ENCODE measurements around the gene PPFIA1. TPM values are rescaled to one million over a fixed set of nuclear protein-coding genes. Genes with fewer than 3 reads are reported as not detected.

The PPFIA1 gene
- total and polyA plus RNA-seq, 7 donors = 13.2 to 62.1 (median 43.4) TPM

GRCh38 chr11:70233962-70234361, 36.5 kb upstream of the PPFIA1 start:
- 93% methylated on average over 9 of the region's 9 CpGs for WGBS, 2 donors
- TF ChIP-seq EP300 (IDR thresholded peaks at IDR 0.05) = no peak
- TF ChIP-seq CTCF (IDR thresholded peaks at IDR 0.05) = no peak
- no peak for TF ChIP-seq POLR2AphosphoS5 (IDR thresholded peaks at IDR 0.05)
- no peak for TF ChIP-seq POLR2A (IDR thresholded peaks at IDR 0.05)
- no peaks in the 10 kb centered on the region for H3K9me3 ChIP-seq

GRCh38 chr11:70240337-70240736, 30.2 kb upstream of the PPFIA1 start:
- Histone ChIP-seq H3K27ac (no peak overlapping the region), H3K9me3 (no peaks in the 10 kb centered on the region), H3K27me3 (no peaks in the 10 kb centered on the region), H3K4me3 (no peak overlapping the region), H3K36me3 (no peaks in the 10 kb centered on the region), H3K4me1 (no peaks in the 10 kb centered on the region)
- TF ChIP-seq CTCF (IDR thresholded peaks at IDR 0.05) (no peak), EP300 (IDR thresholded peaks at IDR 0.05) (no peak), POLR2AphosphoS5 (IDR thresholded peaks at IDR 0.05) (no peak), POLR2A (IDR thresholded peaks at IDR 0.05) (no peak)
- no peak for DNase-seq
- intact Hi-C loops (cut with DNase I) = no loop called here
- 78% methylated on average over 16 of the region's 16 CpGs for WGBS, 2 donors

More at GRCh38 chr11:70233962-70234361, 36.5 kb upstream of the PPFIA1 start:
- intact Hi-C loops (cut with DNase I) = no loop called here
- H3K4me1 ChIP-seq = no peaks in the 10 kb centered on the region
- H3K4me3 ChIP-seq = no peak overlapping the region
- no peak for DNase-seq
- H3K27me3 ChIP-seq = no peaks in the 10 kb centered on the region
- H3K36me3 ChIP-seq = no peaks in the 10 kb centered on the region
- no peak overlapping the region for H3K27ac ChIP-seq

- no peaks in the 10 kb centered on the region for H3K27me3 ChIP-seq
- no peak for DNase-seq
- H3K9me3 ChIP-seq = no peaks in the 10 kb centered on the region
- intact Hi-C loops (cut with DNase I) = no loop called here
- H3K4me1 ChIP-seq = no peaks in the 10 kb centered on the region
- 80 to 85% methylated on average over 3 of the region's 3 CpGs for WGBS, 2 donors
- TF ChIP-seq POLR2AphosphoS5 (IDR thresholded peaks at IDR 0.05) = no peak
- TF ChIP-seq EP300 (IDR thresholded peaks at IDR 0.05) = no peak
- no peak for TF ChIP-seq POLR2A (IDR thresholded peaks at IDR 0.05)
- TF ChIP-seq CTCF (IDR thresholded peaks at IDR 0.05) = no peak
- H3K27ac ChIP-seq = no peak overlapping the region
- no peaks in the 10 kb centered on the region for H3K36me3 ChIP-seq
- no peak overlapping the region for H3K4me3 ChIP-seq
Measured at GRCh38 chr11:70241709-70242108, 28.8 kb upstream of the PPFIA1 start.

- intact Hi-C loops (cut with DNase I) = no loop called here
- no peak for DNase-seq
- WGBS, 2 donors = 84 to 85% methylated on average over 4 of the region's 4 CpGs
- Histone ChIP-seq H3K36me3 (no peaks in the 10 kb centered on the region), H3K27me3 (no peaks in the 10 kb centered on the region), H3K9me3 (no peaks in the 10 kb centered on the region), H3K27ac (no peak overlapping the region), H3K4me1 (no peaks in the 10 kb centered on the region), H3K4me3 (no peak overlapping the region)
- TF ChIP-seq POLR2AphosphoS5 (IDR thresholded peaks at IDR 0.05) = no peak
- no peak for TF ChIP-seq POLR2A (IDR thresholded peaks at IDR 0.05)
Measured at GRCh38 chr11:70242885-70243284, 27.6 kb upstream of the PPFIA1 start.

GRCh38 chr11:70243912-70244652, 26.4 kb upstream of the PPFIA1 start:
- intact Hi-C loops (cut with DNase I) = no loop called here
- whole genome bisulfite sequencing, 2 donors = 92 to 93% methylated on average over 15 of the region's 15 CpGs
- H3K4me1 ChIP-seq = no peaks in the 10 kb centered on the region
- no peak overlapping the region for H3K4me3 ChIP-seq
- no peaks in the 10 kb centered on the region for H3K27me3 ChIP-seq
- H3K36me3 ChIP-seq = no peaks in the 10 kb centered on the region
- no peak overlapping the region for H3K27ac ChIP-seq
- no peaks in the 10 kb centered on the region for H3K9me3 ChIP-seq
- no peak for DNase-seq
- no peak for TF ChIP-seq POLR2A (IDR thresholded peaks at IDR 0.05)
- TF ChIP-seq EP300 (IDR thresholded peaks at IDR 0.05) = no peak
- no peak for TF ChIP-seq POLR2AphosphoS5 (IDR thresholded peaks at IDR 0.05)
- TF ChIP-seq CTCF (IDR thresholded peaks at IDR 0.05) = no peak

All from sigmoid colon (tissue), 7 donors.